Cardiac fibroblast (primary cell): ENCODE measurements around the gene INSRR.

Experiments used
- DNase-seq, 2 donors: peaks; one replicate each; pipeline versions ENCODE4 v3.0.0 to v3.0.0-alpha.2; 2010; ENCODE audit warnings: low read depth in 2 of 2
- H3K4me3 ChIP-seq, 2 donors: replicated peaks in 1 of 2; 1 replicate in 1 of 2; 2 replicates in 1 of 2; pipeline ENCODE4 v1.5.1; 2011; ENCODE audit warnings: low read depth in 2 of 2, low read length in 2 of 2, mild to moderate bottlenecking in 2 of 2, moderate library complexity in 1 of 2
- TF ChIP-seq, protein P1 (sequence below): IDR thresholded peaks from one replicate; pipeline ENCODE4 v1.5.1; 2011; ENCODE audit warnings: low read depth, mild to moderate bottlenecking, low read length, inconsistent platforms

Gene INSRR

DNA sequence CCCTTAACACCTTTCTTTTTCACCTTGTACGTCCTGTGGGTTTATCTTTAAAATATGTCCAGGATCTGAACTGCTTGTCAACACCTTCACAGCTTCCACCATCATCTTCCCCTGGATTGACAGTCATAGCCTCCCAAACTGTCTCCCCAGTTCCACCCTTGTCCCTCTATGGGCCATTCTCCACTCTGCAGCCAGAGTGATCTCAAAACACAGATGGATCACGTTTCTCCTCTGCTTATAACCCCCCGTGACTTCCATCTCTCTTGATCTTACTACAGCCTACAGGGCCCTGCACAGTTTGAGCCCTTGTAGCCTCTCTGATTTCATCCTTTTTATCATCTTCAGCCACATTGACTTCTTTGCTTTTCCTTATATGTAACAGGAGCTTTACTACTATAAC is 4.3 kb downstream of the INSRR start:
- TF ChIP-seq, protein P1, sequence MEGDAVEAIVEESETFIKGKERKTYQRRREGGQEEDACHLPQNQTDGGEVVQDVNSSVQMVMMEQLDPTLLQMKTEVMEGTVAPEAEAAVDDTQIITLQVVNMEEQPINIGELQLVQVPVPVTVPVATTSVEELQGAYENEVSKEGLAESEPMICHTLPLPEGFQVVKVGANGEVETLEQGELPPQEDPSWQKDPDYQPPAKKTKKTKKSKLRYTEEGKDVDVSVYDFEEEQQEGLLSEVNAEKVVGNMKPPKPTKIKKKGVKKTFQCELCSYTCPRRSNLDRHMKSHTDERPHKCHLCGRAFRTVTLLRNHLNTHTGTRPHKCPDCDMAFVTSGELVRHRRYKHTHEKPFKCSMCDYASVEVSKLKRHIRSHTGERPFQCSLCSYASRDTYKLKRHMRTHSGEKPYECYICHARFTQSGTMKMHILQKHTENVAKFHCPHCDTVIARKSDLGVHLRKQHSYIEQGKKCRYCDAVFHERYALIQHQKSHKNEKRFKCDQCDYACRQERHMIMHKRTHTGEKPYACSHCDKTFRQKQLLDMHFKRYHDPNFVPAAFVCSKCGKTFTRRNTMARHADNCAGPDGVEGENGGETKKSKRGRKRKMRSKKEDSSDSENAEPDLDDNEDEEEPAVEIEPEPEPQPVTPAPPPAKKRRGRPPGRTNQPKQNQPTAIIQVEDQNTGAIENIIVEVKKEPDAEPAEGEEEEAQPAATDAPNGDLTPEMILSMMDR = peak; percentile 6

DNA sequence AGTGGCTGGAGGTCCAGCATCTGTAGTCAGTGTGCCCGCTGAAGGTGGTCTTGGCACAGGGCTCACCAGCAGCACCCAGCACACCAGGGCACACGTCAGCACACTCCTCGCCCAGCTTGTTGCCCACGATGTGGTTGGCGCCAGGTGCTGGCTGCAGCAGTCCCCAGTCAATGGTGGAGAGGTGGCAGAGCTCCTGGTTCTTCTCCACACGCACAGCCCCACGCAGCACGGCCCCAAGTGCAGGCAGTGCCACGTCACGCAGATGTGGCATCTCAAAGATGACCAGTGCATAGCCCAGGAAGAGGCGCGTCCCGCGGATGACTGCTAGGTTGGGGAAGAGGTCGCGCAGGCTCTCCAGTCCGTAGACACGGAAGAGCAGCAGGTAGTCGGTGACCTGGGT is 5.2 kb downstream of the INSRR start:
- TF ChIP-seq, protein P1 = no peak
- DNase-seq = no peak

More for the DNA sequence above, 4.3 kb downstream of the INSRR start:
- no peak overlapping the region for H3K4me3 ChIP-seq
- no peak for DNase-seq

DNA sequence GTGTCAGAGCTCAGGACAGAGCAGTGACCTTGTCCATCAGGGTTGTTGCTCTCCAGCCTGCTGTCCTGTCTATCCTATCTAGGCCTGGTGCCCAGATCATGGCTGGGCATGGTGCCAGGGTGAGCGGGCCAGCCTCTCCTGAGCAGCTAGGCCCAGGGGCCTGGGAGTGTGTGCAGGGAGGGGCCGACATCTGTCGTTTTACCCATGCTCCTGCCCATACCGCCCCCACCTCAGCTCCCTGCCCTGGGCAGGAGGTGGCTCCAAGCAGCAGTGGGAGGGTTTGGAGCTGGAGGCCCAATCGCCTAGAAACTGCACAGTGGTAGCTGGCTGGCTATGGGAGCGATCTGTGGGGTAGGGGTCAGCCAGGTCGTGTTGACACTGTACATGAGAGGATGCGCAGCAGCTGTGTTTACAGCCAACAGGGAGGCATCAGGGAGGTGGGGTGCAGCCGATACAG is 6.5 kb downstream of the INSRR start:
- peak; percentile 11 to 55 for DNase-seq
- no peak overlapping the region for H3K4me3 ChIP-seq
- TF ChIP-seq, protein P1 = no peak

More for the DNA sequence above, 5.2 kb downstream of the INSRR start:
- H3K4me3 ChIP-seq = no peak overlapping the region

DNA sequence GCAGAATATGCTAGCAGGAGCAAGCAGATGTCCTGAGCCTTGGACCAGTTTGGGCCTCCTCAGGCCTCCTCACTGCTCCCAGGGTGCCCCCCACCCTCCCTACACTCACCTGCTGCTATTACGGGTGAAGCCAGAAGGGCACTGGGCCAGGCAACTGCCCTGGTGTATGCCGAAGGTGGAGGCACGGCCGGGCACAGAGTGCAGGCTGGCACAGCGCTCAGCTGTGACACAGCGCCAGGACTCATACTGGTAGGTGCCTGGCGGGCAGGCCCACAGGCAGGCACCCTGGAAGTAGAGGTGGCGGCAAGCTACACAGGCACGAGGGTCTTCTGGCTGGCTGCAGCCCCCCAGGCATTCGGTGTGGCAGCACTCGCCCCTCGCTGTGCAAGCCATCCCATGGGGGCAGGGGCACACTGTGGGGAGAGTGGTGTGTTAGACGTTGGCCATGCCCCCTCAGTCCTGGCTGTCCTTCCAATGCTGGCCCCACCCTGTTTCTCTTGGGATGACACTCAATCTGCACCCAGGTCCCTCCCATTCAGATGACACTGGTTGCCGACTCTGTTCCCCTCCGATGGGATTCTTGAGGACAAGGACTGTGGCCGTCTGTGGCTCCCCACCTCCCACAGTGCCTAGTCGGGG is 7.0 kb downstream of the INSRR start:
- no peak overlapping the region for H3K4me3 ChIP-seq
- no peak for DNase-seq
- TF ChIP-seq, protein P1 = no peak

DNA sequence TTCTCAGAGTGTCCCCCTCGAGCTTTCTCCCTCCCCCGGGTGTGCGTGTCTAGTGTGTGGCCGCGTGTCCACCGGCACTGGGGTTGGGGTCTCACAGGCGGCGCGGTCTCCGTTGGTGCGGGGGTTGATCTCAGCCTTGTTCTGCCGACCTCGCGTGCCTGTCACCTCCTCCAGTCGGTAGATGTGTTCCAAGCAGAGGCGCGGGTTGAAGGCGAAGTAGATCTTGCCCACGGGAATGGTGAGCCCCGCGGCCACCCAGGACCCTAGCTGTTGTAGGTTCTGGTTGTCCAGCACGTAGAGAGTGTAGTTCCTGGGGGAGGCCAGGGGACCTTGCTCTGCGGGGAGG is 9.8 kb downstream of the INSRR start:
- no peak overlapping the region for H3K4me3 ChIP-seq
- DNase-seq = no peak

DNA sequence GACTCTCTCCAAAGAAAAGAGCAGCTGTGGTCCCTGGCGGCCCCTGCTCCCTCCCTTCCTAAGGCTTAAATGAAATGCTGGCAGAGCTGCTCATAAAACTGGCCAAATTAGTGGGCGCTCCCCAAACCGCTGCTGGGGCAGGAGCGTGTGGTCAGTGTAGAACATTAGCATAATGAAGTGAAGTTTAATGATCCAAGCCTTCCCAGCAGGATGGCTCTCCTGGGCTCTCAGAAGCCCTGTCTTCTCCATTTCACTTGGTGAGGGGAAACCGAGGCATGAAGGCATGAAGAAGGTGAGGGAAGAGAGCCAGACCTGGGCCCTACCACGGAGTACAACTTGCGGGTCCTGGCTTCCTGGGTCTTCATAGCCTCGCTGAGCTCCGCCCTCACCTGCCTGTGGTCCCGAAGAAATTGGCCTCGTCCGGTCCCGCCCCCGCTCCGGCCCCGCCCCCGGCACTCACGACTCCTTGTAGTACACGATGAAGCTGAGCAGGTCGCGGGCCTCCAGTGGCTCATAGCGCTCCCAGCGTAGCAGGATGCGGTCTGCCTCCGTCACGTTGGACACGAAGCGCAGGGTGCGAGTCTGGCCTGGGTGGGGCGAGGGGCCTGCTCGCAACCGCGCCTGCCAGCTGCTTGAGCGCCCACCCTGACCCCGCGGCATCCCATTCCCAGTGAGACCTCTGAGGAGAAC is 10.3 kb downstream of the INSRR start:
- DNase-seq = no peak
- no peak overlapping the region for H3K4me3 ChIP-seq

More for the DNA sequence above, 9.8 kb downstream of the INSRR start:
- TF ChIP-seq, protein P1 = no peak

More for the DNA sequence above, 10.3 kb downstream of the INSRR start:
- TF ChIP-seq, protein P1 = no peak
